ENCODE results near the gene AKAP6.

- TF ChIP-seq CTCF (IDR thresholded peaks at IDR 0.05) = no peak
- no peak for TF ChIP-seq POLR2A (IDR thresholded peaks at IDR 0.05)
These were observed 129.6 kb downstream of the AKAP6 start for GRCh38 chr14:32458720-32459119.
